SK-MEL-5 (cell line): ENCODE results near the gene RAB15. TPM values are rescaled to one million over a fixed set of nuclear protein-coding genes. Genes with fewer than 3 reads are reported as not detected.

ENCODE experiments used
- DNase-seq: peaks from one replicate; pipeline ENCODE4 v3.0.0-alpha.2; 2016; ENCODE audit warnings: low read depth, low spot score
- in situ Hi-C: cut with HindIII; loops from 2 replicates; pipeline ENCODE4 v1.10.0; 2016; ENCODE audit warnings: low sequenced_read_pairs, high pct_unique_total_duplicates, low pct_unique_long_range_greater_than_20kb
- total RNA-seq: library from RNA; depleted of rRNA; stranded (reverse); fragments of >200 nt; shearing (Covaris generic); gene quantifications from 2 replicates; pipeline ENCODE4 v1.2.3, GENCODE V29; 2014

The RAB15 gene
- total RNA-seq, 1 experiment from 2014 or later = 14.0 TPM

GRCh38 chr14:64966976-64967375 lies 5.2 kb downstream of the RAB15 start:
- DNase-seq = no peak
- in situ Hi-C loops = no loop called here

GRCh38 chr14:64965356-64966000 lies 6.7 kb downstream of the RAB15 start:
- DNase-seq = no peak
- in situ Hi-C loops = no loop called here

GRCh38 chr14:64963611-64964010 lies 8.5 kb downstream of the RAB15 start:
- DNase-seq = peak; percentile 50
- in situ Hi-C loops = no loop called here

- in situ Hi-C loops = no loop called here
- no peak for DNase-seq
Measured at GRCh38 chr14:64960762-64961276, 11.3 kb downstream of the RAB15 start.

- no peak for DNase-seq
- in situ Hi-C loops = no loop called here
Measured at GRCh38 chr14:64958743-64959142, 13.4 kb downstream of the RAB15 start.

- DNase-seq = no peak
- in situ Hi-C loops = no loop called here
Measured at GRCh38 chr14:64958201-64958600, 13.9 kb downstream of the RAB15 start.

GRCh38 chr14:64956697-64957406 lies 15.3 kb downstream of the RAB15 start:
- no peak for DNase-seq
- in situ Hi-C loops = no loop called here

GRCh38 chr14:64955297-64955696 lies 16.8 kb downstream of the RAB15 start:
- no peak for DNase-seq
- in situ Hi-C loops = no loop called here

- DNase-seq = no peak
- in situ Hi-C loops = no loop called here
Measured at GRCh38 chr14:64954491-64955240, 17.5 kb downstream of the RAB15 start.

GRCh38 chr14:64953661-64954060 lies 18.5 kb downstream of the RAB15 start:
- in situ Hi-C loops = no loop called here
- DNase-seq = no peak

GRCh38 chr14:64953310-64953654 lies 18.9 kb downstream of the RAB15 start:
- in situ Hi-C loops = no loop called here
- no peak for DNase-seq

- DNase-seq = peak; percentile 53
- in situ Hi-C loops = no loop called here
Measured at GRCh38 chr14:64952598-64953309, 19.4 kb downstream of the RAB15 start.

- in situ Hi-C loops = no loop called here
- no peak for DNase-seq
Measured at GRCh38 chr14:64951724-64952123, 20.4 kb downstream of the RAB15 start.

GRCh38 chr14:64951291-64951690 lies 20.8 kb downstream of the RAB15 start:
- DNase-seq = no peak
- in situ Hi-C loops = no loop called here

- DNase-seq = no peak
- in situ Hi-C loops = no loop called here
Measured at GRCh38 chr14:64950889-64951288, 21.2 kb downstream of the RAB15 start.

GRCh38 chr14:64948612-64949210 lies 23.4 kb downstream of the RAB15 start:
- in situ Hi-C loops = no loop called here
- no peak for DNase-seq

- in situ Hi-C loops = no loop called here
- DNase-seq = no peak
Measured at GRCh38 chr14:64947710-64948611, 24.2 kb downstream of the RAB15 start.
